Measurements from ENCODE around the gene KATNB1. TPM values are rescaled to one million over a fixed set of nuclear protein-coding genes. Genes with fewer than 3 reads are reported as not detected.
"Not testable (repeated sequence)": the region's sequence is repeated elsewhere in the genome, so short reads cannot be mapped to it uniquely, and the experiment has no call there.

The KATNB1 gene
- total and polyA plus RNA-seq, 4 donors = 14.9 to 39.3 (median 20.1) TPM

DNA sequence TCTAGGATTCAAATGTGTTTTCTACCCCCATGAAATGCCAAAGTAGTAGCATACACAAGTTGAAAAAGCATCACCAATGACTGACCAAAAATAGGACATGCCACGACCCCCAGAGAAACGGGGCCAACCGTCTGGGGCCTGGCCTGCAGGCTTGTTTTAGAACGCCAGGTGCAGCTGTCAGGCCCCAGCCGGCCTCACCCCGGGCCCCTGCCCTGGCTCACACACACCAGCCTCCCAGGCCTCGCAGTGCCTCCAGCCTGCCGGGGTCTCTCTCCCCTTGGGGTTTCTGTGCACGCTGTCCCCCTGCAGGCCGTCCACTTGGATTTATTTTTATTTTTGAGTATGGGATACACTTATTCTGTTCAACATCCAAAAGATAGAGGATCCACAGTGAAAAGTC lies 7.9 kb downstream of the KATNB1 start:
- Histone ChIP-seq H3K36me3 (ENCODE audit: control insufficient read depth in 4 of 4, insufficient read depth in 4 of 4, low read length in 4 of 4) (peaks cover 0 to 22% (median 4%) of the 10 kb centered on the region in 4 donors), H3K4me3 (no peak overlapping the region), H3K27me3 (ENCODE audit: control insufficient read depth in 3 of 3, insufficient read depth in 3 of 3, low read length in 2 of 3) (no peaks in the 10 kb centered on the region), H3K9ac (ENCODE audit: insufficient read depth in 1 of 2, low read length in 2 of 2) (no peak overlapping the region), H3K4me1 (ENCODE audit: control insufficient read depth in 5 of 5, insufficient read depth in 5 of 5, low read length in 5 of 5) (no peaks in the 10 kb centered on the region), H3K9me3 (ENCODE audit: control insufficient read depth in 4 of 4, insufficient read depth in 3 of 4, low read length in 3 of 4) (no peaks in the 10 kb centered on the region), H3K27ac (ENCODE audit: low read depth in 1 of 2, low read length in 1 of 2) (no peak overlapping the region)
- DNase-seq = no peak
- WGBS, 2 donors = 90 to 93% methylated on average over 10 of the region's 10 CpGs
- TF ChIP-seq, protein P1, sequence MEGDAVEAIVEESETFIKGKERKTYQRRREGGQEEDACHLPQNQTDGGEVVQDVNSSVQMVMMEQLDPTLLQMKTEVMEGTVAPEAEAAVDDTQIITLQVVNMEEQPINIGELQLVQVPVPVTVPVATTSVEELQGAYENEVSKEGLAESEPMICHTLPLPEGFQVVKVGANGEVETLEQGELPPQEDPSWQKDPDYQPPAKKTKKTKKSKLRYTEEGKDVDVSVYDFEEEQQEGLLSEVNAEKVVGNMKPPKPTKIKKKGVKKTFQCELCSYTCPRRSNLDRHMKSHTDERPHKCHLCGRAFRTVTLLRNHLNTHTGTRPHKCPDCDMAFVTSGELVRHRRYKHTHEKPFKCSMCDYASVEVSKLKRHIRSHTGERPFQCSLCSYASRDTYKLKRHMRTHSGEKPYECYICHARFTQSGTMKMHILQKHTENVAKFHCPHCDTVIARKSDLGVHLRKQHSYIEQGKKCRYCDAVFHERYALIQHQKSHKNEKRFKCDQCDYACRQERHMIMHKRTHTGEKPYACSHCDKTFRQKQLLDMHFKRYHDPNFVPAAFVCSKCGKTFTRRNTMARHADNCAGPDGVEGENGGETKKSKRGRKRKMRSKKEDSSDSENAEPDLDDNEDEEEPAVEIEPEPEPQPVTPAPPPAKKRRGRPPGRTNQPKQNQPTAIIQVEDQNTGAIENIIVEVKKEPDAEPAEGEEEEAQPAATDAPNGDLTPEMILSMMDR (IDR thresholded peaks at IDR 0.05; ENCODE audit: control extremely low read depth, extremely low read depth) = no peak
- no peak for ATAC-seq (ENCODE audit: insufficient read depth, low FRiP score)

DNA sequence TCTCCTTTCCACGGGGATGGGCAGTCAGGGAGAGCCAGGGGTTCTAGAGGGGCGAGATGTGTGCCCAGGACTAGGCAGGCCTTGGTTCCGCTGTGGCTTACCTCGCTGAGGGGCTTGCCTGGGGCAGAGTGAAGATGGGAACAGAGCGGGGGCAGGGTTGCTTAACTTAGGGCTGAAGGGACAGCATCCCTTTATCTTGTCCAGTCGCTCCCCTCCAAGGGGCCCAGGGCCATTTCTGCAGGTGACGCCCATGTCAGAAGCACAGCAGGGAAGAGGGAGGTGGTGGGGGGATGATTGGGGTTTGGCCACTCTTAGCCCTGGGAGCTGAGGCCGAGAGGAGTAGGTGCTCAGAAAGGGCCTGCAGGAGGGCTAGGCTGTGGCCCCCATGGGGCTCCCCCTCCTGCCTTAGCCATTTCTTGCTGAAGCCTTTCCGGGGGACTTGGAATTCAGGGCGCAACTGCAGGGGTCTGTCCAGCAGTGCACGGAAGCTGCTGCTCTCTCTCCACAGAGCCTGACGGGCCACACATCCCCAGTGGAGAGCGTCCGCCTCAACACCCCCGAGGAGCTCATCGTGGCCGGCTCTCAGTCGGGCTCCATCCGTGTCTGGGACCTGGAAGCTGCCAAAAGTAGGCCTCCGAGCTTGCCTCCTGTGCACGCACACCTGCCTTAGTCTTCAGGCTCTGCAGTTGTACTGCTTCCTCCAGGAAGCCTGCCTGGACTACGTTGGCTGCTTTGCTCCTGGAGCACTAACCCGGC lies 8.5 kb downstream of the KATNB1 start:
- Histone ChIP-seq H3K9ac (ENCODE audit: insufficient read depth in 1 of 2, low read length in 2 of 2) (no peak overlapping the region), H3K4me3 (no peak overlapping the region), H3K27ac (ENCODE audit: low read depth in 1 of 2, low read length in 1 of 2) (no peak overlapping the region), H3K9me3 (ENCODE audit: control insufficient read depth in 4 of 4, insufficient read depth in 3 of 4, low read length in 3 of 4) (no peaks in the 10 kb centered on the region), H3K36me3 (ENCODE audit: control insufficient read depth in 4 of 4, insufficient read depth in 4 of 4, low read length in 4 of 4) (peaks cover 0 to 25% (median 4%) of the 10 kb centered on the region in 4 donors), H3K4me1 (ENCODE audit: control insufficient read depth in 5 of 5, insufficient read depth in 5 of 5, low read length in 5 of 5) (no peaks in the 10 kb centered on the region), H3K27me3 (ENCODE audit: control insufficient read depth in 3 of 3, insufficient read depth in 3 of 3, low read length in 2 of 3) (no peaks in the 10 kb centered on the region)
- DNase-seq = no peak
- no peak for ATAC-seq (ENCODE audit: insufficient read depth, low FRiP score)
- TF ChIP-seq, protein P1 (IDR thresholded peaks at IDR 0.05; ENCODE audit: control extremely low read depth, extremely low read depth) = no peak
- WGBS, 2 donors = 91 to 96% methylated on average over 22 to 23 of the region's 23 CpGs

DNA sequence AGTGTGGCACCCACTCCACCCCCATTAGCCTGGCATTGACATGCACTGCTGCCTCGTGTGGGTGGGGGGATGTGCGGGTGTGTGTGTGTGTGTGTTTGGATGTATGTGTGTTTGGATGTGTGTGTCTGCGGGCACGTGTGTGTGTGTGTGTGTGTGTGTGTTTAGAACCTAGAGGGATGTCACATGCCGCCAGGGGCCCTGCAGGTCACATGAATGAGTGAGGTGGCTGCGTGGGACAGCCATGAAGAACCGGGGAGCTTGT lies 9.0 kb downstream of the KATNB1 start:
- 96% methylated on average over 6 to 7 of the region's 7 CpGs for WGBS, 2 donors
- H3K27me3 ChIP-seq (ENCODE audit: control insufficient read depth in 3 of 3, insufficient read depth in 3 of 3, low read length in 2 of 3) = no peaks in the 10 kb centered on the region
- H3K27ac ChIP-seq (ENCODE audit: low read depth in 1 of 2, low read length in 1 of 2) = no peak overlapping the region
- H3K9me3 ChIP-seq (ENCODE audit: control insufficient read depth in 4 of 4, insufficient read depth in 3 of 4, low read length in 3 of 4) = no peaks in the 10 kb centered on the region
- H3K4me1 ChIP-seq (ENCODE audit: control insufficient read depth in 5 of 5, insufficient read depth in 5 of 5, low read length in 5 of 5) = no peaks in the 10 kb centered on the region
- H3K4me3 ChIP-seq = no peak overlapping the region
- H3K36me3 ChIP-seq (ENCODE audit: control insufficient read depth in 4 of 4, insufficient read depth in 4 of 4, low read length in 4 of 4) = peaks cover 0 to 25% (median 4%) of the 10 kb centered on the region in 4 donors
- DNase-seq (no peak), ATAC-seq (ENCODE audit: insufficient read depth, low FRiP score) (no peak)
- TF ChIP-seq, protein P1 (IDR thresholded peaks at IDR 0.05; ENCODE audit: control extremely low read depth, extremely low read depth) = no peak
- no peak overlapping the region for H3K9ac ChIP-seq (ENCODE audit: insufficient read depth in 1 of 2, low read length in 2 of 2)

DNA sequence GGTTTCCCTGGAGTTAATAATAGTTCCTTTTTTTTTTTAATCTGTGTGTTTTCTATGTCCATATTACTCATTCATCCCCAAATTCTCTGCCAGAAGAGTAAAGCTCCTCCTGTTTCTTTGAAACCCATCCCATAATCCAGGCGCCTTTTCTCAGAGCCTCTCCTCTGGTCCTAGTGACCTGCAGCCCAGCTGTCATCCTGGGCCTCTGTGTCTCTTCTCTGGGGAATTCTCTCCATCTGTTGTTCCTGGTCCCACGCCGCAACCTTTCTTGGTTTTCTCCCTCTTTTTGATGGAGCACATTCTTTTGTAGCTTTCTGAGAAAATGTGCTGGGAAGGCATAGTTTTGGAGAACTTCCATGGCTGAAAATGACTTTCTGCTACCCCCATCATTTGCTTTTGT lies 10.2 kb downstream of the KATNB1 start:
- Histone ChIP-seq H3K9ac (ENCODE audit: insufficient read depth in 1 of 2, low read length in 2 of 2) (no peak overlapping the region), H3K4me1 (ENCODE audit: control insufficient read depth in 5 of 5, insufficient read depth in 5 of 5, low read length in 5 of 5) (no peaks in the 10 kb centered on the region), H3K4me3 (no peak overlapping the region), H3K27me3 (ENCODE audit: control insufficient read depth in 3 of 3, insufficient read depth in 3 of 3, low read length in 2 of 3) (no peaks in the 10 kb centered on the region), H3K36me3 (ENCODE audit: control insufficient read depth in 4 of 4, insufficient read depth in 4 of 4, low read length in 4 of 4) (peaks cover 0 to 23% (median 4%) of the 10 kb centered on the region in 4 donors), H3K27ac (ENCODE audit: low read depth in 1 of 2, low read length in 1 of 2) (no peak overlapping the region), H3K9me3 (ENCODE audit: control insufficient read depth in 4 of 4, insufficient read depth in 3 of 4, low read length in 3 of 4) (no peaks in the 10 kb centered on the region)
- TF ChIP-seq, protein P1 (IDR thresholded peaks at IDR 0.05; ENCODE audit: control extremely low read depth, extremely low read depth) = no peak
- DNase-seq = no peak
- WGBS, 2 donors = 97 to 100% methylated on average over 3 of the region's 3 CpGs
- no peak for ATAC-seq (ENCODE audit: insufficient read depth, low FRiP score)

DNA sequence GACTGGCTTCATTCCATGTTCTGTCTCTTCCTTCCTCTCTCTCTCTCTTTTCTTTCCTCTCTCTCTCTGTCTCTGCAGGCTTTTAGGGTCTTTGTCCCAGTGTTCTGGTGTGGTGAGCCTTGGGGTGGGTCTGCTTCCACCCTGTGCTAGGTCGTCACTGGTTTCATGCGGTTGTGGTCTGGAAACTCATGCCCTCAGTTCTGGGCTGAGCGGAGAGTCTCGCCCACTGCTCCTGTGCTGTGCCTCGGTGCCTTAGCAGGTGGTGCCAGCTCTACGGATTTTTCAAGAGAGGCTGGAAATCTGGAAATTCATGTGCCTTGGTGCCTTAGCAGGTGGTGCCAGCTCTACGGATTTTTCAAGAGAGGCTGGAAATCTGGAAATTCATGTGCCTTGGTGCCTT lies 10.7 kb downstream of the KATNB1 start:
- H3K27ac ChIP-seq (ENCODE audit: low read depth in 1 of 2, low read length in 1 of 2); H3K9ac ChIP-seq (ENCODE audit: insufficient read depth in 1 of 2, low read length in 2 of 2); DNase-seq; H3K4me1 ChIP-seq (ENCODE audit: control insufficient read depth in 5 of 5, insufficient read depth in 5 of 5, low read length in 5 of 5); H3K4me3 ChIP-seq; H3K27me3 ChIP-seq (ENCODE audit: control insufficient read depth in 3 of 3, insufficient read depth in 3 of 3, low read length in 2 of 3); ATAC-seq (ENCODE audit: insufficient read depth, low FRiP score); H3K9me3 ChIP-seq (ENCODE audit: control insufficient read depth in 4 of 4, insufficient read depth in 3 of 4, low read length in 3 of 4): not testable (repeated sequence)
- 92 to 95% methylated on average over 6 to 7 of the region's 7 CpGs for WGBS, 2 donors
- peaks cover 0 to 25% (median 4%) of the 10 kb centered on the region in 4 donors for H3K36me3 ChIP-seq (ENCODE audit: control insufficient read depth in 4 of 4, insufficient read depth in 4 of 4, low read length in 4 of 4)

Measured in lung (tissue), 12 donors.